ENCODE measurements around the gene NTMT1.
"Not testable (repeated sequence)": the region's sequence is repeated elsewhere in the genome, so short reads cannot be mapped to it uniquely, and the experiment has no call there.

NTMT1 gene, protein sequence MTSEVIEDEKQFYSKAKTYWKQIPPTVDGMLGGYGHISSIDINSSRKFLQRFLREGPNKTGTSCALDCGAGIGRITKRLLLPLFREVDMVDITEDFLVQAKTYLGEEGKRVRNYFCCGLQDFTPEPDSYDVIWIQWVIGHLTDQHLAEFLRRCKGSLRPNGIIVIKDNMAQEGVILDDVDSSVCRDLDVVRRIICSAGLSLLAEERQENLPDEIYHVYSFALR

DNA sequence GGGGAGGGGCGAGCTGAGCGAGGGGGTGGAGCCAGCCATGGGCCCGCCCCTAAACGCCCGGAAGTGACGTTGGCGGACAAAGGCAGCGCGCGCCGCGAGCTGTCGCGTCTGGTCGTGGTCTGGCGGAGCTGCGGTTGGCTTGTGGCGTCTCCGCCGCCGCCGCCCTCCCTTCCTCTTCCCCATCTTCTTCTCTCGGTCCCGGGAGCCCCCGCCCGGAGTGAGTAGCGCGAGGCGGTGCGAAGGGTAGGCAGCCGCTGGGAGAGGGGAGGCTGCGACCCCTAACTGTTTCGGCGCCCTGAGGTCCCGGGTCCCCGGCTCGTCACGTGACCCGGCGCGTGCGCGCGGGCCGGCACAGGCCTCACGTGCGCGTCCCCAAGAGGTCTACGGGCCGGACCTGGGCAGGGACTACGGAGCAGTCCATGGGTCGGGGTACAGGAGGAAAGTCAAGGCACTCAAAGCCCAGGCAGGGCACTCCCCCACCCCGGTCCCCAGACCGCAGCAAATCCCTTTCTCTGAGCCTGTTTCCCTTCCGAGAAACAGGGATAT lies at the start of gene NTMT1:
TSS of gene NTMT1 (plus strand) at position 85 of the 546 bp plus-strand sequence. CDS start 6,541 bp downstream, outside the sequence.
- DNase-seq: peak; percentile 67

DNA sequence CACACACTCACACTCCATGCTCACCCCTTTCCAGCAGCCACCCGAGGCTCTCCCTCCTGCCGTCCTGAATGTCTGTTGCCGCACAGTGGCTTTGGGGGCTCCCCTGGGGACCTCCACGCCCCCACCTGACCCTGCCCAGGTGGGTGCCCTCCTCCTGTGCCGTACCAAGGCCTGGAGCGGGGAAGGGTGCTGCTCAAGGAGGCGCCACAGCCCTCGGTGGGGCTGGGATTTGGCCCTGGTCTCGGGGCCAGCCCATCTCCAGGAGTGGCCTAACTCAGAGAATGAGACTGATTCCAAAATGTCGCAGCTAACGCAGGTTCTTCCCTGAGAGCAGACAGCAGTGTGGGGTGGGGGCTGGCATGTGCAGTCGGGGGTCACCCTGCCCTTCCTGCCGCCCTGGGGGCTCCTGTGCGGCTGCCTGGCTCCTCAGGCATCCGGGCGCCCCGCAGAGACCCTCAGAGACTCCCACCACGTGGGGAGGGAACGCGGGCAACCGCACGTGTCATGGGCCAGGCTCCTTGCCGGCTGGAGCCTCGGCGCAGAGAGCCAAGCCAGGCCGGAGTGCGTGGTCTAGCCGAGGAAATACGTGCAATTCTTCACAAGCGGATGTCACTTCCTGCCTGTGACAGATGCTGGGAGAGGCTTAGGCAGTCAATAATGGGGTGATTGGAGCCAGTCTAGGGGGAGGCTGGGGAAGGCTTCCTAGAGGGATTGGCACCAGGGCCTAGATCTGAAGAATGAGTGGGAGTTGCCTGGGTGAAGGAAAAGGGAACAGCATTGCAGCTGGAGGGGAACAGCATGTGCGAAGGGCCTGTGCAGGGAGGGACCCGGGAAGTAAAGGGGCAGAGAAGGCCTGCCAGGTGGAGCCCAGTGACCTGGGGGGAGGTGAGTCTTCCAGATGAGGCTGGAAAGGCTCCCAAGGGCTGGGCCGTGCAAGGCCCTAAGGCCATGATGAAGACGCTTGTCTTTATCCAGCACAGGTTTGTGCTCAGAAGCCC lies 49.1 kb upstream of the NTMT1 start:
- DNase-seq: no peak

DNA sequence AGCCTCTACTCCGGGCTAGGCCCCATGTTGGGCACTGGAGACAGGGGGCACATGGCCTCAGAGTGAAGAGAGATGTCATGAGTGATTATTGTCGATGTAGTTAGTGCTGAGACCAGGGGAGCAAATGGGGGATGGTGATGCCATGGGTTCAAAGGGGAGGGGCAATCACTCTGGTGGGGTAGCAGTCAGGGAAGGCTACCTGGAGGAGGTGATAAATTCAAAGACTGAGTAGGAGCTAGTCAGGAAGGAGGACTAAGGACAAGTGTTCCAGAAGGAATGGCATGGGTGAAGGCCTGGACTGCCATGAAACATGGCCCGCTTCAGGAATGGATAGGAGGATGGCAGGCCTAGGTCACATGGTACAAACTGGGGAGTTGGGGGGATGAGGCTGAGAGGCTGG lies 46.7 kb upstream of the NTMT1 start:
- DNase-seq: no peak

DNA sequence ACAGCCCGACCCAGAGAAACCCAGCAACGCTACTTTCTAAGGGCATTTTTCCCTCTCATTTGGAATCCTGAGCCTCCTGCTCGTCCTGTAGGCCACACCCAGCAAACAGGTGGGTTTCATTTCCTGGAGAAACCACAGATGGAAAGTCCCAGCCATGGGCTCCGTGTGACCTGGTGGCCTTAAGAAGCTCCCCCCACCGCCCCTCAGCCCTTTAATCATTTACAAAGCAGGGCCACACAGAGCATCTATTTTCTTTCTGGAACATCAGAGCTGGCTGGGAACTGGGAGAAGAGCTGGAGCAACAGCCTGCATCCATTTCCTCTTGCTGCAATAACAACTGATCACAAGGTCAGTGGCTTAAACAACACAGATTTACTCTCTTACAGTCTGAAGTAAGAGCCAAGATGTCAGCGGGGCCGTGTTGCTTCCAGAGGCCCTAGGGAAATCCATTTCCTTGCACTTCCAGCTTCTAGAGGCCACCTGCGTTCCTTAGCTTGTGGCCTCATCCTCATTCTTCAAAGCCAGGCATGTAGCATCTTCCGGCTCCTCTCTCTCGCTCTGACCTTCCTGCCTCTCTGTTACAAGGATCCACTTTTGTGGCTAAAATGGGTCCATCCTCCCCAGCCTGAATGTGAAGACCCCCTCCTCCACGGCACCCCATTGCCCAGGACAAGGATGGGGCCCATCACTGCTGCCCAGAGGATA lies 45.6 kb upstream of the NTMT1 start:
- no peak for DNase-seq

DNA sequence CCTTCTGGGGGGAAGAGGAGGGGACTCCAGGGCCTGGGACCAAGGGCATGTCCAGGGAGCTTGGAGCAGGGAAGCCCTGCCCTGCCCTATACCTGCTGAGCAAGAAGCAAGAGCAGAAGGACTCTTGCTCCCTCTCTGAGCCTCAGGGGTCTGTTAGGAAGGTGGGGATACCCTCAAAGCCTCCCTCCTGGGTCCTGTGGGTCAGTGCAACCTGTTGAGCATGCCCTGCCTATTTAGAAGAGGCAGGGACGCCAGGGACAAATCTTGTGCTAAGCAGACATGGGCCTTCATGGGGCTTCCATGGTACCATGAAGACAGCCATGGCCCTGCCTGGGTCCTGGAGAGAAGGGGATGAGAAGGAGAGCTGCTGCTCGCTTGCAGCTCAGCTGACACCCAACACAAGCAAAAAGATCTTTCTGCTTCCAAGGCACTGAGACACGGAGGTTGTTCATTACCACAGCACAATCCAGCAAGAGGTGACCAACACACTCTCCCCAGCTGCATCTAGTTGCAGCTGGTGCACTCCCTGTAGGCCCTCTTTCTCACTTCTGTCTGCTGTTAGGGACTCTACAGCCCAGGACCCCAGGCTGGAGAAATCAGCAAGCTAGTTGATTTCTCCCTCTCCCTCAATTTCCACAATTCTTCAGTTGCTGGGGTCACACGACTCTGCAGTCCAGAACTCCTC lies 44.3 kb upstream of the NTMT1 start:
- DNase-seq: no peak

DNA sequence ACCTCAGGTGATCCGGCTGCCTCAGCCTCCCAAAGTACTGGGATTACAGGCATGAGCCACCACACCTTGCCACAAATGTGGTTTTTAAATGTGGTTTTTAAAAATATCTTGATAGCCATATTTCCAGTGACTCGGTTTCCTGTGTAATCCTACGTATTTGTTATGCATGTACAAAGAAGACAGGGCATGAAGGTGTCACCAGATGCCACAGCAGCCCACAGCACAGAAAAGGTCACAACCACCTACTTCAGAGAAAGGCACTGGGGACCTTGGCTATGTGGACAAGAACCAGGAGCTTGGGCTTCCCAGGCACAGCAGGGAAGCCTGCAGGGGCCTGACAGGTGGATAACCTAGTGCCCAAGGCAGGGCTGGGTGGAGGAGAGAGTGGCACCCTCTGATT lies 43.1 kb upstream of the NTMT1 start:
- DNase-seq: no peak

DNA sequence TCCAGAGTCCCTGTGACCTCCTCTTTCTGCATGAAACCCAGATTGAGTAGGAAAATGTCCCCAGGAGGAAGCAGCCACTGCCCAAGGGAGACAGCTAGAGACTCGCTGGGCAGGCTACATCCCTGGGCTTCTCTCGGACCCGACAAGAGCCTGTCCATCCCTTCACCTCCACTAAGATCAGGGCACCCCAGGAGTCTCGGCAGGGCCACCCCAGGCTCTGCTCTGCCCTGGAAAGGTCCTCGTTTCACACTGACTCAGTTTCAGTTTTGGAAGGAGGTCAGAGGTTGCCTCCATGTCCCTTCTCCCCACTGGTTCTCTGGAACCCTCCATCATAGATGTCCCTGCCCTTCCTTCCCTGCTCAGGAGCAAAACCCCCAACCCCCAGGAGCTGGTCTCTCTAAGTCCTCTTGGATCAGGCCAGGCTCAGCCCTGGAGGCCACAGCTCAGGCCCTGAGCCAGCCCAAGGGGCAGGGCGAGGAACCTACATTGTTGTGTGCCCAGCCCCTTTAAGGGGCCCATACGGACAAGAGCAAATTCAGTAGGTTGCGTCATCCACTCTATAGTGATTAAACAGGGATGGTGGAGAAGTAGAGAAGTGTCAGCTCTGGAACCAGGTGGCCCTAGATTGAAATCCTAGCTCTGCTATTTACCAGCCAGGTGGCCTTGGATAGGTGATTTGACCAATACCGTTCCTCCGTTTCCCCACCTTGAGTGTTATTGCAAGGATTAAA lies 42.5 kb upstream of the NTMT1 start:
- DNase-seq: no peak

DNA sequence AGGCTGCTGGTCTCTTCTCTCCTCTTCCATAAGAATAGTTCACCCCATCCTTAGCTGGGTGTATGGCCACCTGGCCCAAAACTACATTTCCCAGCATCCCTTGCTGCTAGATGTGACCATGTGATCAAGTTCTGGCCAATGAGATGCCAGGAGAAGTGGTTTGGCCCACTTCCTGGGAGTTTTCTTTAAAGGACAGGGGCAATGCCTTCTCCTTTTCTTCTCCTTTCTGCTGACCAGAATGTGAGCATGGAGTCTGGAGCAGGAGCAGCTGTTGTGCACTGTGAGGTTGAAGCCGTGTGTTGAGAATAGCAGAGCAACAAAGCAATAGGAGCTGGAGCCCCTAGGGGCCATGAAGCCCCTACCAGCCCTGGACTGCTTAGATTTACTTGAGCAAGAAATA lies 41.8 kb upstream of the NTMT1 start:
- DNase-seq: peak; percentile 25

DNA sequence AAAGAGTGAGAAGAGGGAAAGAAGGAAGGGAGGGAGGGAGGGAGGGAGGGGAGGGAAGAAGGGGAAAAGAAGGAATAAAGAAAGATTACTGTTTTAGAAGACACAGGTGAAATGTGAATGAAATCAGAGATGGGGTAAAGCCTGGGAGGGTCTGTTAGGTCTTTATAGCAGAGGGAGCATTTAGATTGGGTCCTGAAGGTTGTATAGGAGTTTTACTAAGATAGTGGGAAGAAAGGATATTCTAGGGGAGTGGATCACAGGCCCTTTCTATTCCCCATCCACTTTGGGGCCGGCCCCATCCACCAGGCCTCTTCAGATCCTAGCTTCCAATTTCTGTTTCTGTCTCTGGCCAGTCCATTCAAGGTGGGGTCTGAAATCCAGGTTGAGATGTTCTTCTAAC lies 40.6 kb upstream of the NTMT1 start:
- DNase-seq: no peak

DNA sequence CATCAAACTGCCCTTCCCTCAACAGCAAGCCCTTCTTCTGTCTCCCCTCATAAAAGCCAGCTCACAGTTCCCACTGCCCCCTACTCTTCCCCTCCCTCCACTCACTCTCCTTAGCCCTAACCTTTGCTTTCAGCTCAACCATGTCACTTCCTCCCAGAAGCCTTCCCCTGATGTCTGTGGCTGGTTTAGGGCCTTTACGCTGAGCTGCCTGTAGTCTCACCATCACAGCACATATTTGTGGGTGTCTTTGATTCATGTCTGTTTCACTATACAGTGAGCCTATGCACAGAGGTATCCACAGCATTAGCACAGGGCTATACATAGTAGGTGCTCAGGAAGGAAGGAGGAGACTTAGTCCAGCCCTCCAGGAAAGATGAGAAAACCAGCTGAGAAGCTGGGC lies 39.7 kb upstream of the NTMT1 start:
- DNase-seq: no peak

DNA sequence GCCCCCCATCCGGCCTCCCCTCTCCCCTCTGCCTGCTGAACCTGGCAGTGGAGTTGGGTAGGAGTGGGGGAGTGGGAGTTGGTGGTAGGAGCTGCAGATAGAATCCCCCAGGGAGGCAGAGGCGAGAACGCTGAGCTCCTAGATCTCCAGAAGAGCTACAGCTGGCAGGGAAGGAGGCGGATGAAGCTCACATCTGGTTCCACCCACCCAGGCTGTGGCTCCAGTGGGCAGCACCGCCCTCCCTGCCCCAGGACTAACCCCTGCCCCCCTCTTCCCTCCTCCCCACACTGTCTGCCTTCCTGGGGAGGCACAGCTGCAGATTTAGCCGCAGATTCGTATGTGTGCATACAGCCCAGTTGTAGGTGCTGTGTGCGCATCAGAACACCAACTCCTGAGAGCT lies 39.3 kb upstream of the NTMT1 start:
- DNase-seq: no peak

DNA sequence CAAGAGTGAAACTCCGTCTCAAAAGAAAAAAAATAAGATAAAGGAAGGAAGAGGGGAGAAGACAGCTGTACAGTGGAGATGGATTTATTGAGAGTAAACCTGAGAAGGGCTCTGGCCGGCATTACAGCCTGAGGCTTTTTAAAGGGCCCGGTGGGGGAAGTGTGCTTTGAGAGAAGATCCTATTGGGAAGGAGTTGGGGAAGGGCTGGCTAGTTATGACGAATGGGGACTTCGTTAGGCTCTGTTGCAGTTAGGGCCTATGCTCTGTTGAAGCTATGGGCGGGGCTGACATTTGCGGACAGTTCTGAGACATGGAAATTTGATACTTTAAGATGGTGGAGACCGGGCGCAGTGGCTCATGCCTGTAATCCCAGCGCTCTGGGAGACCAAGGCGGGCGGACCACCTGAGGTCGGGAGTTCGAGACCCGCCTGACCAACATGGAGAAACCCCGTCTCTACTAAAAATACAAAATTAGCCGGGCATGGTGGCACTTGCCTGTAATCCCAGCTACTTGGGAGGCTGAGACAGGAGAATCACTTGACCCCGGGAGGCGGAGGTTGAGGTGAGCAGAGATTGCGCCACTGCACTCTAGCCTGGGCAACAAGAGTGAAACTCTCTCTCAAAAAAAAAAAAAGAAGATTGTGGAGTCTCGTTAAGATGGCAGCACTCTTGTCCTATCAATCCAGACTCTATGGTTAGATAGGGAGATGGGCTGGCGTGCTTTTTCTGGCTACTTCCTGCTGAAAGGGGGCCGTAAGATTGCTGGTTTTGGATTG lies 38.3 kb upstream of the NTMT1 start:
- no peak for DNase-seq

DNA sequence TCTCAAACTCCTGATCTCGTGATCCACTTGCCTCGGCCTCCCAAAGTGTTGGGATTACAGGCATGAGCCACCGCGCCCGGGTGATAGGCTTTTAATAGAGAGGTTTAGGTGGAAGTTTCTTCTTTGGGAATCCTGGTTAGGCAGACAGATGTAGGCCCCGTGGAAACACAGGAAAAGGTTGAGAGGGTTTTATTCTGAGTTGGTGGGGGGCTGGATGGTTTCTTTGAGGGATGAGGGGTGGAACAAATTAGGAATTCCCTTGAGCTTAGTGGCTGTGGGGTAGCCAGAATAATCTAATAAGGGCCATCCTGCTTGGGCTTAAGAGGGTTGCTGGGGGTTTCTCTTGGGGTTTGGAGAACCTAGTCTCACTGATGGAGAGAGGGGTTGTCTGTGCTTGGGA lies 35.5 kb upstream of the NTMT1 start:
- DNase-seq: no peak

DNA sequence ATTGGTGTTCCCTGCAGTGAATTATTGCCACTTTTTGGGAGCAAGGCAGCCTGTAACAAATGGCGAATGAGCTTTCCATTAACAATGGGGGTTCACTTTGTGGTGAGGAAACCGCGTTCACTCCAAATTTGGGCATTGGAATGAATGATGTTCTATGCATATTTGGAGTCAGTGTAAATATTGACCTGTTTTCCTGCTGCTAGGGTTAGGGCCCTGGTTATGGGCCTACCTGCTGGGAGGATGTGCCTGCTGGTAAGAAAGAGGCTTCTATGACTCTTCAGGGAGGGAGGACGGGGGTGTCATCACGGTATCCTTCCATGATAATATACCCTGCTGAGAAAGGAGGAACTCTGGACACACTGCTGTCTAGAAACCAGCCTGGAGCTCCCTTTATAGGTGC lies 34.0 kb upstream of the NTMT1 start:
- DNase-seq: no peak

DNA sequence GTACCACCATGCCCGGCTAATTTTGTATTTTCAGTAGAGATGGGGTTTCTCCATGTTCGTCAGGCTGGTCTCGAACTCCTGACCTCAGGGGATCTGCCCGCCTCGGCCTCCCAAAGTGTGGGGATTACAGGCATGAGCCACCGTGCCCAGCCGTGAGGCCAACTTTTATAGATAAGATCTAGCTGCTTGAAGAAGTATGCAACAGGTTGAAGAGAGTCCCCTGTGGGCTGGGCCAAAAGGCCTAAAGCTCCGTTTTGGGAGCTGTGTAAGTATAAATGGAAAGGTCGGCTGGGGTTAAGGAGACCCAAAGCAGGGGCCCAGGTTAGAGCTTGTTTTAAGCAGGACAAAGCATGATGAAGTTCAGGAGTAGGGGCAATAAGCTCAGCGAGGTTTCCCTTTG lies 33.2 kb upstream of the NTMT1 start:
- not testable (repeated sequence) for DNase-seq

DNA sequence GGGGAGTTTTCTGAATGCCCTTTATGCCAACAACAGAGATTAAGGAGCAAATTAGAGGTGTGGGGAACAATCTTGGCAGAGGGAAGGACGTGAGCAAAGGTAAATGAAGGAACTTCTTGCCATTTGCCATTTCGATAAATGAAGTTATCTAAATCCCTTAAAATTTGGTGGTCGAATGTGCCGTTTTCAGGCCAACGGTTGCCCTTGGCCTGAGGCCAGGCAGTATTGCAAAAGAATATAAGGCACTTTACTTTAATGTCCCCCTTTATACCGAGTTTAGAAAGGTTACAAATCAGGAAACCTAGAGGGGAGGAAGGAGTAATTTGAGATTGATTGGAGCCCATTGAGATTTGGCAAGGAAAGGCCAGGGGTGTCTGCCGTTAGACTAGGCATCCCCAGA lies 31.3 kb upstream of the NTMT1 start:
- no peak for DNase-seq

DNA sequence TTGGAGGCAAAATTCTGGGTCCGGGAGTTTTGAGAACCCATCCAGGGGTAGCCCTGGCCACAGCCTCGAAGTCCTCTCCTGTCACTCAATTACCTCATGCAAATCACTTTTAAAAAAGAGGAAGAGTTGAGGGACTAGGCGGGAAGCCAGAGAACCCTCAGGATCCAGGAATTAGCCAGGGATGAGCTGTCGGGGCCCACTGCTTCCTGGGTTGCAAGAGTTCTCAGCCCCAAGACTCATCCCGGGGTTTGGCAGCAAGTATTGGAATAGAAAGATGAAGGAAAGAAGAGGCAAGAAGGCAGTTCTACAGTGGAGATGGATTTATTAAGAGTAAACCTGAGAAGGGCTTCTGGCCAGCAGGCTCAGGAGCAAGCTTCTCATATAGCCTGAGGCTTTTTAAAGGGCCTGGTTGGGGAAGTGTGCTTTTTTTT lies 30.6 kb upstream of the NTMT1 start:
- no peak for DNase-seq

DNA sequence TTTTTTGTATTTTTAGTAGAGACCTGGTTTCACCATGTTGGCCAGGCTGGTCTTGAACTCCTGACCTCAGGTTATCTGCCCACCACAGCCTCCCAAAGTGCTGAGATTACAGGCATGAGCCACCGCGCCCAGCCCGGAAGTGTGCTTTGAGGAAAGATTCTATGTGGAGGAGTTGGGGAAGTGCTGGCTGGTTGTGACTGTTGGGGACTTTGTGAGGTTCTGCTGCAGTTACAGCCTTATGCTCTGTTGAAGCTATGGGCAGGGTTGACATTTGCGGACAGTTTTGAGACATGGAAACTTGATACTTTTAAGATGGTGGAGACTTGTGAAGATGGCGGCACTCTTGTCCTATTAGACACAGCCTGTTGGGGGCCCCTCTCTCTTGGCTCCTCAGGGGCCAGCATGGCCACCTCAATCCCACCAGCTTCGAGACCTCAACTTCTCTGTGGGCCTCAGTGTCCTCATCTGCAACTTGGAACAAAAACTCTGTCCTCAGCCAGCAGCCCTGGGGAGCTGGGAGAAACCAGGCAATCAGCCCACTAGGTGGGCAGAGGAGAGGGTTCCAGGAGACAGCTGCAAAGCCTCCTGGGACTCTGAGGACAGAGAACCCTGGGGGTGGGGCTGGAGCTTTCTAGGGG lies 29.9 kb upstream of the NTMT1 start:
- peak; percentile 53 for DNase-seq

DNA sequence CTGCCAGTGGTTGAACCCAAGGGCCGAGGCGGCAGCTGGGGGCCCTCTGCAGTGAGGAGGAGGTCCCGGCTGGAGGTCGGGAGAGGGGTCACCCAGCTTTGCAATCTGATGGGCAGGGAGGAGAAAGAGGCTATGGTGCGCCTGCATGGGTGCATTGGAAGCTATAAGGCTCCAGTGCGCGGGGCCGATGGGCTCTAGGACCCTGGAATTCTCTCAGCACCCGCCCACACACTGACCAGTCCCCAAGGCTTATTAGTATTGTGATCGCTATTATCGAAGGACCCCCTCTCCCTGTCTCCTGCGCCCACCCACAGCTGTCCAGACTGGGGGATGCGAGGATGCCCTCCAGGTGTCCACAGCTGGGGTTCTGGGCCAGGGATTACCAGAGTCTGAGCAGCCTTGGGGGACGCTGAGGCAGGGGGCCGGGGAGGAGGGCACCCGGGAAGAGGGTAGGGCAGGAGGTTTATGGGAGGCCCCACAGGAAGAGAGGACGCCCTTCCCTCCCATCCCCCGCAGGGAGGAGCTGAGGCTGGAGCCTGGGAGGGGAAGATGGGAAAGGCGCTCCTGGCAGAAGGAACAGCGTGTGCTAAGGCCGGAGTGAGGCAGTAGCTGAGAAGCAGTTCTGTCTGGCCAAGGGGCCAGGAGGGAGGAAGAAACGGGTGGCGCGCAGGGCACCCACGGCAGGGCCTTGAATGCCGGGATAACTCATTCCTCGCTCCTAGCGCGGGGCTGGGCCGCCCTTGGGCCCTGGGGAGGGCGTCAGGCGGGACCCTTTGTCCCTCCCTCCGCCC lies 29.2 kb upstream of the NTMT1 start:
- no peak for DNase-seq

Measured in GF-D8 (cell line).